K562 (cell line): ENCODE results near the gene IQGAP3. TPM values are rescaled to one million over a fixed set of nuclear protein-coding genes. Genes with fewer than 3 reads are reported as not detected.
A peak's percentile ranks its signal among the peaks of the same experiment; 100 is the strongest.

ENCODE experiments used
- ATAC-seq: fragments of 200-7000 bp; cut with Tn5 transposase; 3 replicates; pipeline ENCODE4 v1.9.1; 2020; ENCODE audit warnings: moderate library complexity
- BruUV-seq: library from RNA; stranded (reverse); fragments of 400-500 nt; replicated peaks from 2 replicates; lab custom pipeline; 2021; lab: Mats Ljungman, UMichigan
- CTCF ChIA-PET: fragments of 300-600 bp; formaldehyde crosslinking; extraction: SDS; loops from one replicate; lab custom pipeline; 2021; ENCODE audit warnings: low intra/inter-chr PET ratio; lab: Yijun Ruan, JAX
- POLR2A ChIA-PET: fragments of 300-600, 350-650 bp; sonication (Branson Sonifier 250); formaldehyde crosslinking; extraction: SDS; loops from one replicate; lab custom pipeline; 2021; ENCODE audit warnings: antibody characterized with exemption, inconsistent platforms; lab: Yijun Ruan, JAX
- DNase-seq, 4 experiments: peaks; one replicate each; pipeline versions ENCODE4 v3.0.0 to v3.0.0-alpha.2; 2011 to 2018; ENCODE audit warnings: low spot score in 3 of 4, mixed read lengths in 3 of 4; ENCODE audit errors: extremely low read depth in 1 of 4
- FAIRE-seq: peaks from 2 replicates; lab custom pipeline; 2011; peaks lifted over from hg19 to GRCh38; lab: Jason Lieb, UNC
- H2AFZ ChIP-seq: 2 replicates; pipeline ENCODE4 v1.6.0; 2011; ENCODE audit warnings: low read depth, low read length, control low read depth, inconsistent platforms
- H3K27ac ChIP-seq: fragments of 200-600 bp; 3 replicates; pipeline ENCODE4 v1.8.0; 2011; ENCODE audit warnings: low read depth, mild to moderate bottlenecking, control low read depth, inconsistent platforms, low read length, moderate library complexity, mixed read lengths; ENCODE audit errors: extremely low read depth
- H3K27me3 ChIP-seq, 2 experiments: fragments of 300-600 bp in 1 of 2; 2 replicates in 1 of 2; 3 replicates in 1 of 2; pipeline versions ENCODE4 v1.6.0 to v1.8.0; 2011; ENCODE audit warnings: inconsistent platforms in 2 of 2, low read length in 2 of 2, mild to moderate bottlenecking in 1 of 2, mixed read lengths in 1 of 2, moderate library complexity in 1 of 2; ENCODE audit not compliant: control insufficient read depth in 2 of 2, insufficient read depth in 2 of 2
- H3K36me3 ChIP-seq: fragments of 300-600 bp; 3 replicates; pipeline ENCODE4 v1.8.0; 2011; ENCODE audit warnings: mild to moderate bottlenecking, low read length, inconsistent platforms; ENCODE audit not compliant: control insufficient read depth, insufficient read depth
- H3K4me1 ChIP-seq, 2 experiments: fragments of 200-600 bp in 1 of 2; replicated peaks in 1 of 2; 2 replicates in 1 of 2; 3 replicates in 1 of 2; pipeline versions ENCODE4 v1.5.1 to v1.8.0; 2011; ENCODE audit warnings: inconsistent platforms in 2 of 2, low read length in 2 of 2, mild to moderate bottlenecking in 1 of 2, mixed read lengths in 1 of 2, moderate library complexity in 1 of 2; ENCODE audit not compliant: control insufficient read depth in 2 of 2, insufficient read depth in 2 of 2
- H3K4me2 ChIP-seq: 2 replicates; pipeline ENCODE4 v1.6.1; 2011; ENCODE audit warnings: low read length, control low read depth, inconsistent platforms, mixed read lengths; ENCODE audit not compliant: insufficient read depth
- H3K4me3 ChIP-seq: fragments of 200-600 bp; sonication (generic), shearing (Covaris generic); 2 replicates; pipeline ENCODE4 v1.5.1; 2016; ENCODE audit warnings: control low read depth, inconsistent platforms
- H3K79me2 ChIP-seq: fragments of 200-600 bp; 3 replicates; pipeline ENCODE4 v1.8.0; 2011; ENCODE audit warnings: low read length, inconsistent platforms; ENCODE audit not compliant: control insufficient read depth, insufficient read depth
- H3K9ac ChIP-seq, 2 experiments: 2 replicates each; pipeline versions ENCODE4 v1.6.0 to v1.6.1; 2011; ENCODE audit warnings: low read depth in 2 of 2, low read length in 2 of 2, control low read depth in 1 of 2, inconsistent platforms in 1 of 2, mild to moderate bottlenecking in 1 of 2, mixed read lengths in 1 of 2; ENCODE audit not compliant: insufficient read depth in 1 of 2
- H3K9me1 ChIP-seq: one replicate; pipeline ENCODE4 v1.6.0; 2011; ENCODE audit warnings: inconsistent platforms, mild to moderate bottlenecking, low read length, moderate library complexity; ENCODE audit not compliant: control insufficient read depth, insufficient read depth
- H3K9me3 ChIP-seq: replicated peaks from 2 replicates; pipeline ENCODE4 v1.5.1; 2011; ENCODE audit warnings: low read depth, low read length, inconsistent platforms; ENCODE audit not compliant: control insufficient read depth, insufficient read depth
- H4K20me1 ChIP-seq: replicated peaks from 2 replicates; pipeline ENCODE4 v1.6.1; 2011; ENCODE audit warnings: low read length, inconsistent platforms, mixed read lengths; ENCODE audit not compliant: control insufficient read depth, insufficient read depth
- CEBPB ChIP-seq: fragments of 450-650 bp; IDR thresholded peaks from 2 replicates; pipeline ENCODE4 v1.6.1; 2016; ENCODE audit warnings: missing genetic modification characterization, missing compliant biosample characterization
- CHCHD3 ChIP-seq: fragments of 250-450 bp; sonication (Bioruptor Pico); IDR thresholded peaks from 2 replicates; pipeline ENCODE4 v2.1.2; 2022; ENCODE audit warnings: mild to moderate bottlenecking
- CHD4 ChIP-seq: fragments of 200-600 bp; sonication (generic); IDR thresholded peaks from 3 replicates; pipeline ENCODE4 v1.6.1; 2012; ENCODE audit warnings: low read depth, mild to moderate bottlenecking, mixed read lengths, low read length, inconsistent platforms; ENCODE audit not compliant: insufficient read depth, insufficient replicate concordance, poor library complexity, severe bottlenecking
- DPF2 ChIP-seq: fragments of 450-650 bp; IDR thresholded peaks from 2 replicates; pipeline ENCODE4 v1.6.1; 2016
- EGR1 ChIP-seq: fragments of 450-650 bp; conservative IDR thresholded peaks from 2 replicates; pipeline ENCODE4 v1.6.1; 2017; ENCODE audit warnings: mild to moderate bottlenecking
- FOXA3 ChIP-seq, 2 experiments: fragments of 450-650 bp in 1 of 2; sonication (generic) in 1 of 2; formaldehyde crosslinking; IDR thresholded peaks in 1 of 2; conservative IDR thresholded peaks in 1 of 2; 2 replicates each; pipeline versions ENCODE4 v1.4.0 to v1.8.0; 2020 to 2022; ENCODE audit warnings: mild to moderate bottlenecking in 2 of 2, missing genetic modification reagents in 1 of 2
- FOXJ2 ChIP-seq: fragments of 200-800 bp; sonication (Bioruptor generic); IDR thresholded peaks from 2 replicates; pipeline ENCODE4 v1.6.1; 2016; ENCODE audit warnings: missing genetic modification characterization, missing compliant biosample characterization
- JUND ChIP-seq, 2 experiments: IDR thresholded peaks; 2 replicates in 1 of 2; 3 replicates in 1 of 2; pipeline ENCODE4 v1.6.1; 2011; ENCODE audit warnings: borderline replicate concordance in 2 of 2, low read depth in 2 of 2, low read length in 2 of 2, improper control_type of control experiment in 1 of 2, missing biosample characterization in 1 of 2, missing genetic modification characterization in 1 of 2, missing genetic modification reagents in 1 of 2
- MECOM ChIP-seq: fragments of 250-450 bp; sonication (Bioruptor Pico); IDR thresholded peaks from 2 replicates; pipeline ENCODE4 v1.8.0; 2022; ENCODE audit warnings: inconsistent platforms
- MYC ChIP-seq, 2 experiments: fragments of 250-450 bp in 1 of 2; sonication (Bioruptor Pico) in 1 of 2; IDR thresholded peaks; 2 replicates each; pipeline versions ENCODE4 v1.5.1 to v1.6.1; 2012 to 2021; ENCODE audit warnings: low read depth in 2 of 2, borderline replicate concordance in 1 of 2, improper control_type of control experiment in 1 of 2, low read length in 1 of 2, mild to moderate bottlenecking in 1 of 2, moderate library complexity in 1 of 2
- NRF1 ChIP-seq, 2 experiments: fragments of 450-650 bp; IDR thresholded peaks in 1 of 2; conservative IDR thresholded peaks in 1 of 2; 2 replicates each; pipeline ENCODE4 v1.6.1; 2014; ENCODE audit warnings: mild to moderate bottlenecking in 2 of 2
- POLR2G ChIP-seq: fragments of 200-400 bp; formaldehyde crosslinking; IDR thresholded peaks from 2 replicates; pipeline ENCODE4 v1.6.1; 2017; ENCODE audit warnings: low read depth, mild to moderate bottlenecking, antibody characterized with exemption, low read length, moderate library complexity
- SP2 ChIP-seq: IDR thresholded peaks from 2 replicates; pipeline ENCODE4 v1.6.1; 2011; ENCODE audit warnings: mild to moderate bottlenecking, low read depth, low read length, moderate library complexity; ENCODE audit not compliant: poor library complexity, severe bottlenecking; ENCODE audit errors: extremely low read depth
- TAF9B ChIP-seq: fragments of 450-650 bp; IDR thresholded peaks from 2 replicates; pipeline ENCODE4 v1.6.1; 2018; ENCODE audit warnings: mild to moderate bottlenecking; ENCODE audit not compliant: partially characterized antibody
- TAL1 ChIP-seq: fragments of 450-650 bp; IDR thresholded peaks from 2 replicates; pipeline ENCODE4 v1.6.1; 2016; ENCODE audit warnings: mild to moderate bottlenecking
- U2AF2 ChIP-seq: fragments of 200-400 bp; formaldehyde crosslinking; optimal IDR thresholded peaks from 2 replicates; pipeline ENCODE3; 2017; ENCODE audit warnings: low read depth, mild to moderate bottlenecking, low read length
- VEZF1 ChIP-seq: fragments of 200-800 bp; sonication (Bioruptor generic); IDR thresholded peaks from 2 replicates; pipeline ENCODE4 v1.6.1; 2017; ENCODE audit warnings: missing genetic modification characterization, missing compliant biosample characterization
- ZBTB7A ChIP-seq: IDR thresholded peaks from 2 replicates; pipeline ENCODE4 v1.6.1; 2011; ENCODE audit warnings: low read depth, mild to moderate bottlenecking, low read length, moderate library complexity, borderline replicate concordance; ENCODE audit not compliant: control insufficient read depth
- ZKSCAN8 ChIP-seq: fragments of 200-800 bp; sonication (Bioruptor generic); IDR thresholded peaks from 2 replicates; pipeline ENCODE4 v1.6.1; 2016; ENCODE audit warnings: missing genetic modification characterization, missing compliant biosample characterization
- ZNF133 ChIP-seq: fragments of 250-450 bp; sonication (Bioruptor Pico); IDR thresholded peaks from 2 replicates; pipeline ENCODE4 v1.4.0; 2020; ENCODE audit warnings: mild to moderate bottlenecking
- ZNF589 ChIP-seq: fragments of 200-800 bp; sonication (Bioruptor generic); IDR thresholded peaks from 2 replicates; pipeline ENCODE4 v1.6.1; 2016; ENCODE audit warnings: low read depth, missing genetic modification characterization, missing compliant biosample characterization
- WGBS: fragments of 100-300 bp; shearing (Covaris generic); methylation state at CpG from one replicate; pipeline ENCODE4 v1.1.6; 2016; ENCODE audit warnings: low coverage, mixed read lengths; ENCODE audit not compliant: insufficient coverage; ENCODE audit errors: missing lambda C conversion rate; 5-methylcytosine and 5-hydroxymethylcytosine counted together
- in situ Hi-C: fragments of 300-500 bp; cut with MboI; formaldehyde crosslinking; loops from 4 replicates; pipeline ENCODE4 v1.15.0; 2018; ENCODE audit warnings: inconsistent platforms, mixed read lengths
- intact Hi-C: fragments of 100-400 bp; cut with micrococcal nuclease; formaldehyde crosslinking; loops from 2 replicates; pipeline ENCODE4 v1.14.2; 2022
- polyA plus RNA-seq, 8 experiments: library from polyadenylated mRNA; depleted of rRNA in 4 of 8; stranded (reverse) in 5 of 8; unstranded in 3 of 8; fragments of >200 nt; fragmentation: Nextera tagmentation in 2 of 8; fragmentation: Illumina TruSeq in 1 of 8; extraction: Ambion mirVana in 2 of 8; extraction: Trizol in 1 of 8; gene quantifications; 2 replicates each; pipeline versions ENCODE4 v1.2.1 to v1.2.3, GENCODE V29; 2011 to 2014; ENCODE audit warnings: inconsistent platforms in 1 of 8, missing spikeins in 1 of 8
- total RNA-seq, 7 experiments: library from RNA; depleted of rRNA in 6 of 7; stranded (reverse); fragments of >200 nt in 6 of 7; fragmentation: Illumina TruSeq in 2 of 7; extraction: Trizol in 2 of 7; gene quantifications; 2 replicates each; pipeline versions ENCODE4 v1.2.1 to v1.2.3, GENCODE V29; 2011 to 2021; ENCODE audit warnings: low replicate concordance in 1 of 7

The IQGAP3 gene
- total and polyA plus RNA-seq, 9 of the 15 experiments (the other 6 are each of a cell fraction or from before 2014, with no cell fraction given), result 1.4 to 16.6 (median 11.9) TPM

GRCh38 chr1:156492591-156493080, 79.7 kb downstream of the IQGAP3 start:
- H3K36me3 ChIP-seq, result peaks cover 10% of the 10 kb centered on the region; the same call in 2 of the 3 replicates
- peak overlapping the region; percentile 71 for H3K27ac ChIP-seq
- ATAC-seq (peak; percentile 6), FAIRE-seq (no peak), DNase-seq (peak in 2 of 4 experiments; percentile 48 to 64)
- H4K20me1 ChIP-seq, result peaks cover 55% of the 10 kb centered on the region
- peak overlapping the region; percentile 45 for H3K4me2 ChIP-seq
- H3K9me1 ChIP-seq, result peaks cover 27% of the 10 kb centered on the region
- H3K4me3 ChIP-seq, result no peak overlapping the region
- no peaks in the 10 kb centered on the region for H3K27me3 ChIP-seq
- 16% methylated on average over 7 of the region's 7 CpGs for WGBS
- H3K9me3 ChIP-seq, result no peaks in the 10 kb centered on the region
- intact Hi-C loops, result no loop called here
- ChIA-PET CTCF (no interaction called here), POLR2A (interaction anchor here (0.6 to 7.3 kb wide), 4 partner anchors 8 to 230 kb away, joined by 3 to 62 read pairs (median 5); partner anchors contain the start of gene MEF2D)
- peak overlapping the region; percentile 27 to 72; a peak in 2 of 4 replicates for H3K9ac ChIP-seq
- BruUV-seq, result no TSS peak
- in situ Hi-C loops, result no loop called here
- peaks cover 78 to 87% of the 10 kb centered on the region in 2 experiments for H3K4me1 ChIP-seq
- H3K79me2 ChIP-seq, result peaks cover 98% of the 10 kb centered on the region
- no peak overlapping the region for H2AFZ ChIP-seq
- TF ChIP-seq MYC (IDR thresholded peaks at IDR 0.05; ENCODE audit: low read depth, low read length) (no peak), MYC (CRISPR knock-in tag; IDR thresholded peaks at IDR 0.05; ENCODE audit: borderline replicate concordance, low read depth) (no peak), JUND (IDR thresholded peaks at IDR 0.05; ENCODE audit: borderline replicate concordance, low read depth, low read length) (0 out of 2 replicates have a peak, but pooled peaks have one; percentile 1), JUND (tag; IDR thresholded peaks at IDR 0.05; ENCODE audit: borderline replicate concordance, low read depth, low read length) (no peak), TAF9B (no peak), CEBPB (tag) (0 out of 2 replicates have a peak, but pooled peaks have one; percentile 26), NRF1 (conservative IDR thresholded peaks at IDR 0.05 in 1 of 2, IDR thresholded peaks at IDR 0.05 in 1 of 2) (no peak), DPF2 (peak; percentile 51), CHCHD3 (no peak), FOXJ2 (tag) (no peak), VEZF1 (CRISPR knock-in tag) (peak; percentile 51), SP2 (no peak), CHD4 (no peak), FOXA3 (CRISPR knock-in tag; conservative IDR thresholded peaks at IDR 0.05 in 1 of 2, IDR thresholded peaks at IDR 0.05 in 1 of 2) (0 out of 4 replicates have a peak, but pooled peaks of 1 of the 2 experiments have one; percentile 30), U2AF2 (no peak), EGR1 (peak; percentile 55), POLR2G (no peak), MECOM (CRISPR knock-in tag) (peak; percentile 70), ZNF133 (CRISPR knock-in tag) (no peak), ZNF589 (CRISPR knock-in tag) (0 out of 2 replicates have a peak, but pooled peaks have one; percentile 42), ZKSCAN8 (CRISPR knock-in tag) (0 out of 2 replicates have a peak, but pooled peaks have one; percentile 21), TAL1 (no peak), ZBTB7A (peak; percentile 56; the same call in 1 of the 2 replicates)
